ENCODE data around the gene TAB2. TPM values are rescaled to one million over a fixed set of nuclear protein-coding genes. Genes with fewer than 3 reads are reported as not detected.

TAB2 gene
- total RNA-seq, 3 donors from 2014 or later: 57.1 to 124 (median 70.2) TPM

DNA sequence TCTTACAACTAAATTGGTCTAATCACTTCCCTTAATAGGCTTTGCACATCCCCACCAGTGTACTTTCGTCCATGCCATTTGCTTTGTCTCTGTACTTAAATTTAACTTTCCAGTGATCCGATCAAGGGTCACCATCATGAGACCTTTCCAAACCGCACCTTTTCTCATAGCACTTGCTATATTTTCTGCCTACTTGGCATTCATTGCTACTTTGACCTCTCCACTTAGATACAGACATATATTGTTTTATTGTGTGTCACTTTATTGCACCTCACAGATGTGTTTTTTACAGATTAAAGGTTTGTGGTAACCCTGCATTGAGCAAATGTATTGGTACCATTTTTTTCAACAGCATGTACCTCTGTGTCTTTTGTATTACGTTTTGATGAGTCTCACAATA is 97.3 kb downstream of the TAB2 start:
- intact Hi-C loops (cut with DNase I, micrococcal nuclease): no loop called here
- Histone ChIP-seq H3K4me1 (ENCODE audit: low read depth) (peaks cover 10% of the 10 kb centered on the region), H3K9me3 (no peaks in the 10 kb centered on the region), H3K4me3 (no peak overlapping the region), H3K36me3 (ENCODE audit: low read depth) (no peaks in the 10 kb centered on the region)
- no peak for DNase-seq
- TF ChIP-seq, protein P1, sequence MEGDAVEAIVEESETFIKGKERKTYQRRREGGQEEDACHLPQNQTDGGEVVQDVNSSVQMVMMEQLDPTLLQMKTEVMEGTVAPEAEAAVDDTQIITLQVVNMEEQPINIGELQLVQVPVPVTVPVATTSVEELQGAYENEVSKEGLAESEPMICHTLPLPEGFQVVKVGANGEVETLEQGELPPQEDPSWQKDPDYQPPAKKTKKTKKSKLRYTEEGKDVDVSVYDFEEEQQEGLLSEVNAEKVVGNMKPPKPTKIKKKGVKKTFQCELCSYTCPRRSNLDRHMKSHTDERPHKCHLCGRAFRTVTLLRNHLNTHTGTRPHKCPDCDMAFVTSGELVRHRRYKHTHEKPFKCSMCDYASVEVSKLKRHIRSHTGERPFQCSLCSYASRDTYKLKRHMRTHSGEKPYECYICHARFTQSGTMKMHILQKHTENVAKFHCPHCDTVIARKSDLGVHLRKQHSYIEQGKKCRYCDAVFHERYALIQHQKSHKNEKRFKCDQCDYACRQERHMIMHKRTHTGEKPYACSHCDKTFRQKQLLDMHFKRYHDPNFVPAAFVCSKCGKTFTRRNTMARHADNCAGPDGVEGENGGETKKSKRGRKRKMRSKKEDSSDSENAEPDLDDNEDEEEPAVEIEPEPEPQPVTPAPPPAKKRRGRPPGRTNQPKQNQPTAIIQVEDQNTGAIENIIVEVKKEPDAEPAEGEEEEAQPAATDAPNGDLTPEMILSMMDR (IDR thresholded peaks at IDR 0.05): no peak
- ATAC-seq: peak; percentile 87

DNA sequence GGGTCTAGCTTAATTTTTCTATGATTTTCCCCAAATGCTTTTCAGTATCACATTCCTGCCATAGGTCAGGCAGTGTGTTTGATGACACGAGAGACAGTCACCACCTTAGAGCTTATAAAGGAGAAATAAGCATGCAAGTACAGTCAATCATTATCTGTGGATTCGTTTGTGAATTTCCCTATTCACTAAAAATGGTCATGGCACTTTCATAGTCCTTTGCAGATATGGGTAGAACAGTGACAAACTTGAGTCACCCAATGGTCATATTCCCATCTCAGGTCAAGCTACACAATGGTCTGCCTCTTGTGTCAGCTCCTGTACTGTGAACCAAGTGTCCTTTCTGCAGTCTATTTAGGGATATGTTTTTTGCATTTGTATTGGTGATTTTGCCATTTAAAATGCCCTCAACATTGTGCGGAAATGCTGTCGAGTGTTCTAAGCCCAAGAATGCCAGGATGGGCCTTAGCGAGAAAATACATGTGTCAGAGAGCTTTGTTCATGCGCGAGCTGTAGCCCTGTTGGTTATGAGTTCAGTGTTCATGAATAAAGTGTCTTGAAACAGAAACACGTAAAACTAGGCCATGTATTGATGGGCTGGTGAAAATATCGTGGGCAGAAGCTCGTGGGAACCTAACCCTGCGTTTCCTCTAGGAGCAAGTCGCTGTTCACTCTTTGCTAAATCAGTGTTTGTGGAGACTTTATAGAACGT is 102.3 kb downstream of the TAB2 start:
- DNase-seq: no peak
- H3K36me3 ChIP-seq (ENCODE audit: low read depth): no peaks in the 10 kb centered on the region
- ATAC-seq: no peak
- H3K4me3 ChIP-seq: no peak overlapping the region
- TF ChIP-seq, protein P1 (IDR thresholded peaks at IDR 0.05): no peak
- no peaks in the 10 kb centered on the region for H3K9me3 ChIP-seq
- intact Hi-C loops (cut with DNase I, micrococcal nuclease): no loop called here
- peaks cover 8% of the 10 kb centered on the region for H3K4me1 ChIP-seq (ENCODE audit: low read depth)

DNA sequence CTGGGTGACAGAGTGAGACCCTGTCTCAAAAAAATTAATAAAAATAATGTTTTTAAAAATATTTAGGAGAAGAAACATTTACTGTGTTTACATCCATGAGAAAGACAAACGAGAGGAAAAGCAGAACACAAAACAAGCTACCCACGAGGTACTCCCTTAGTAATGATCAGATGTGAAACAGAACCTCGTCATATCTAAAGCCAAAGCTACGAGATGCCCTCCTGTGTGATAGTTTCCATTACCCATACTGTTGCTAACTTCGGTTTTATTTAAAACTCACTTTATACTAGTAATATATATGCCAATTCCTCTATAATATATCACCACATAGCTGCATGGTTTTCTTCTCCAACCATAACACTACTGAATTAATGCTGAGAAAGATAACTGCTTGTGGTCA is 103.6 kb downstream of the TAB2 start:
- intact Hi-C loops (cut with DNase I, micrococcal nuclease): no loop called here
- Histone ChIP-seq H3K4me3 (no peak overlapping the region), H3K9me3 (no peaks in the 10 kb centered on the region), H3K4me1 (ENCODE audit: low read depth) (peaks cover 3% of the 10 kb centered on the region), H3K36me3 (ENCODE audit: low read depth) (no peaks in the 10 kb centered on the region)
- ATAC-seq (no peak), DNase-seq (no peak)
- TF ChIP-seq, protein P1 (IDR thresholded peaks at IDR 0.05): no peak

DNA sequence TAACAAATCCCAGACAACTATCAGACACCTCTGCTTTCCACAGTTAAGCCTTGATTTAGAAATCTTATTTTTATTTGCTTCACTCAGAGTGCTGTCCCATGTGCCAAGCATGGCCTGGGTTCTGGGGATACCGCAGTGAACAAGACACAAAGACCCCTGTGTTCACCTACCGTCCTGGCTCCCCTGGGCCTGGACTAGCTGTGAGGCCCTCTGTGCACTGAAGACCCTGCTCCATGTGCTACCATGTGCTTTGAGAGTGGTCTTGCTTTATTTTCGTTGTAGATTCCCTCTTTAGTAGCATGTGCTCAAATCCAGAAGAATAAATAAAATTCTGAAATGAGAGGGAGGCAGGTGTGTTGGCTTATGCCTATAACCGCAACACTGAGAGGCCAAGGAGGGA is 105.1 kb downstream of the TAB2 start:
- TF ChIP-seq, protein P1 (IDR thresholded peaks at IDR 0.05): no peak
- Histone ChIP-seq H3K4me3 (no peak overlapping the region), H3K4me1 (ENCODE audit: low read depth) (peaks cover 3% of the 10 kb centered on the region), H3K36me3 (ENCODE audit: low read depth) (no peaks in the 10 kb centered on the region), H3K9me3 (no peaks in the 10 kb centered on the region)
- no peak for ATAC-seq
- intact Hi-C loops (cut with DNase I, micrococcal nuclease): no loop called here
- DNase-seq: no peak

DNA sequence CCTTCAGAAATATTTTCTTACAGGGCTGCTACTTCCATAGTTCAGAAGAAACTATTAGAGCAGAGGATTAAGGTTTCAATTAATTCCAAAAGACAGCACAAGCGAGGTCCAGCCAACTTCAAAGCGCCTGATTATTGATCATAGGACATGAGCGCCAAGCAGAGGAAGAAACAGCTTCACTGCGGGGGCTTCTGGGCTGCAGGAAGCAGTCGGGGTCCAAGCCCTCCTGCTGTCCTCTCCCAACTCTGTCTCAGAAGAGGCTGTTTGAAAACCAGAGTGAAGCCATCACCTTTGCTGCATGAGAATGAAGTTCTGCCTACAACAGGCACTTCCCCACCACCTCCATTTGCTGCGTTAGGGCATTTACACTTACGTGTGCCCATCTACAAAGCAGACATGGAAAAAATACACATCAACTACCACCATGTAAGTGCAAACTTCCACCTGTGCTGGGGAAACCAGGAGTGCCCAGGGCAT is 106.5 kb downstream of the TAB2 start:
- Histone ChIP-seq H3K4me3 (no peak overlapping the region), H3K9me3 (no peaks in the 10 kb centered on the region), H3K36me3 (ENCODE audit: low read depth) (no peaks in the 10 kb centered on the region), H3K4me1 (ENCODE audit: low read depth) (peaks cover 3% of the 10 kb centered on the region)
- TF ChIP-seq, protein P1 (IDR thresholded peaks at IDR 0.05): no peak
- DNase-seq: no peak
- intact Hi-C loops (cut with DNase I, micrococcal nuclease): no loop called here
- no peak for ATAC-seq

Data from mucosa of descending colon (tissue), 3 donors.